Activated CD8-positive, alpha-beta memory T cell treated with anti-CD3 and anti-CD28 coated beads, Interleukin-2, amount 10 ng/mL, durations not matched to agents 7 days and 5 days (primary cell): ENCODE results near the gene BCL11B. TPM values are rescaled to one million over a fixed set of nuclear protein-coding genes. Genes with fewer than 3 reads are reported as not detected.

Experiments
- ATAC-seq: fragments of 150-1000 bp; cut with Tn5 transposase; one replicate; pipeline ENCODE4 v1.10.0; 2021; ENCODE audit warnings: moderate library complexity
- CTCF ChIA-PET: fragments of 350-600 bp; sonication (Branson Sonifier 250); formaldehyde crosslinking; loops from one replicate; lab custom pipeline; 2021; ENCODE audit warnings: antibody characterized with exemption; lab: Charles Lee
- DNase-seq: peaks from one replicate; pipeline ENCODE4 v3.0.0-alpha.2; 2020
- H3K27ac Mint-ChIP-seq: one replicate; pipeline ENCODE4 v1.8.0; 2021; ENCODE audit warnings: mild to moderate bottlenecking, mixed read lengths
- H3K27me3 Mint-ChIP-seq: one replicate; pipeline ENCODE4 v1.8.0; 2021; ENCODE audit warnings: mixed read lengths
- H3K36me3 Mint-ChIP-seq: one replicate; pipeline ENCODE4 v1.8.0; 2021; ENCODE audit warnings: mild to moderate bottlenecking, mixed read lengths
- H3K4me1 Mint-ChIP-seq: one replicate; pipeline ENCODE4 v1.8.0; 2021; ENCODE audit warnings: mixed read lengths
- H3K4me3 Mint-ChIP-seq: one replicate; pipeline ENCODE4 v1.8.0; 2021; ENCODE audit warnings: mild to moderate bottlenecking, moderate library complexity, mixed read lengths
- H3K9me3 Mint-ChIP-seq: one replicate; pipeline ENCODE4 v1.8.0; 2022; ENCODE audit warnings: low read depth, mixed read lengths
- total RNA-seq, 2 experiments: library from RNA; stranded (reverse); gene quantifications; one replicate each; pipeline ENCODE4 v1.2.3, GENCODE V29; 2021

BCL11B gene
- total RNA-seq, 2 experiments from 2014 or later = 53.0 to 66.2 TPM

DNA sequence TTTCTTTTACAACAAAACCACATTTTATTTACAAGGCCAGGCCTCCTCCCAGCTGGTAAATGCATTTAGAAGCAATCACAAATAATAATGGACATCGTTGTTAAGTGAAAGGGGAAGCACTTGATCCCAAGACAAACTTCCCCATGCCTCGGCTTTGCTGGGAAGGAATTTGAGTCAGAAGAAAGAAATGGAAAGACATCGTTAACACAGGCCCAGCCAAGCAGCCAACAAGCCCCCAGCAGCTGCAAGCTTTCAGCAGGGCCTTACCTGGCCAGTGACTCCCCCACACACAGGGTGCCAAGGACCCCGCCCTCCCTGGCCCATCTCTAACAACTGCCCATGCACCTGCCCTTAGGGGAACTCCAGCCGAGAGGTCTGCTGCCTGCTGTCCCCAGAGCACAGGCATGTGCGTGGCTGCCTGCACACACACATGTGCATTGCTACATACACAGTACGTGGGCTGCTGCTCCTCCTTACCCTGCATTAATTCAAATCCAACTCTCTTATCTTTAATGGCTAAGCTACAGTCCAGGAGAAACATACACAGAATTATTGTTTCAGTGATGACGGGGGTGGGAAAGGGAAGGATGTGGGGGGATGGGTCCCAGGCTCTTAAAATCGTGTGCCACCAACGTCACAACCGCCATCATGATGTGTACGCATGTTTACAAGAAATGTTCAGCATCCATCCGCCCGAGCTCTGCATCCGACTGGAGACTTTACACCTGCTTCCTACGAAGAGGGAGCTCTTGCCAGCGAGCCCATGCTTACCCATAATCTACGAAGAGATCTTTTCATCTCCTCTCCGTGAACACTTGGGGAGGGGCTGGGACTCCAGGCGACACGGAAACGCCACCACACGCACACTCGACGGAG, 9.8 kb downstream of the BCL11B start:
- no peaks in the 10 kb centered on the region for H3K9me3 Mint-ChIP-seq
- peaks cover 54% of the 10 kb centered on the region for H3K36me3 Mint-ChIP-seq
- peak overlapping the region; percentile 96 for H3K4me3 Mint-ChIP-seq
- peak; percentile 50 for ATAC-seq
- no peaks in the 10 kb centered on the region for H3K27me3 Mint-ChIP-seq
- CTCF ChIA-PET = interaction anchor here (0.6 to 14.3 kb wide), 11 partner anchors 8 to 83 kb away, joined by 3 to 395 read pairs (median 6); partner anchors contain the start of gene BCL11B
- H3K4me1 Mint-ChIP-seq = peaks cover 82% of the 10 kb centered on the region
- peak overlapping the region; percentile 98 for H3K27ac Mint-ChIP-seq
- peak; percentile 91 for DNase-seq

- H3K4me3 Mint-ChIP-seq = peak overlapping the region; percentile 96
- DNase-seq (peak; percentile 87), ATAC-seq (peak; percentile 54)
- H3K27me3 Mint-ChIP-seq = no peaks in the 10 kb centered on the region
- no peaks in the 10 kb centered on the region for H3K9me3 Mint-ChIP-seq
- peaks cover 84% of the 10 kb centered on the region for H3K4me1 Mint-ChIP-seq
- CTCF ChIA-PET = interaction anchor here (0.7 to 14.3 kb wide), 11 partner anchors 8 to 277 kb away, joined by 3 to 395 read pairs (median 6); partner anchors contain the start of gene BCL11B
- H3K36me3 Mint-ChIP-seq = peaks cover 62% of the 10 kb centered on the region
- peak overlapping the region; percentile 98 for H3K27ac Mint-ChIP-seq
These were observed 11.1 kb downstream of the BCL11B start for GRCh38 chr14:99260587-99261551.

- Mint-ChIP-seq H3K27me3 (no peaks in the 10 kb centered on the region), H3K27ac (peak overlapping the region; percentile 98), H3K4me1 (peaks cover 86% of the 10 kb centered on the region), H3K4me3 (peak overlapping the region; percentile 96), H3K9me3 (no peaks in the 10 kb centered on the region), H3K36me3 (peaks cover 65% of the 10 kb centered on the region)
- CTCF ChIA-PET = interaction anchor here (0.7 to 14.3 kb wide), 6 partner anchors 12 to 276 kb away, joined by 4 to 395 read pairs (median 6); partner anchors contain the start of gene BCL11B
- peak; percentile 38 for DNase-seq
- ATAC-seq = no peak
These were observed 11.9 kb downstream of the BCL11B start for GRCh38 chr14:99260116-99260515.

GRCh38 chr14:99258876-99259726, 12.9 kb downstream of the BCL11B start:
- CTCF ChIA-PET = interaction anchor here (0.5 to 14.3 kb wide), 4 partner anchors 10 to 35 kb away, joined by 4 to 395 read pairs (median 6); no protein-coding TSS in a partner anchor
- DNase-seq = peak; percentile 64
- Mint-ChIP-seq H3K4me3 (peak overlapping the region; percentile 96), H3K36me3 (peaks cover 61% of the 10 kb centered on the region), H3K27ac (peak overlapping the region; percentile 98), H3K4me1 (peaks cover 86% of the 10 kb centered on the region), H3K9me3 (no peaks in the 10 kb centered on the region), H3K27me3 (no peaks in the 10 kb centered on the region)
- ATAC-seq = peak; percentile 24

GRCh38 chr14:99258341-99258861, 13.6 kb downstream of the BCL11B start:
- Mint-ChIP-seq H3K4me1 (peaks cover 86% of the 10 kb centered on the region), H3K4me3 (peak overlapping the region; percentile 96), H3K27ac (peak overlapping the region; percentile 98), H3K9me3 (no peaks in the 10 kb centered on the region), H3K36me3 (peaks cover 65% of the 10 kb centered on the region), H3K27me3 (no peaks in the 10 kb centered on the region)
- DNase-seq (no peak), ATAC-seq (no peak)
- CTCF ChIA-PET = interaction anchor here (1.0 to 1.8 kb wide), 3 partner anchors 9 to 25 kb away, joined by 3 to 12 read pairs (median 5); no protein-coding TSS in a partner anchor

DNA sequence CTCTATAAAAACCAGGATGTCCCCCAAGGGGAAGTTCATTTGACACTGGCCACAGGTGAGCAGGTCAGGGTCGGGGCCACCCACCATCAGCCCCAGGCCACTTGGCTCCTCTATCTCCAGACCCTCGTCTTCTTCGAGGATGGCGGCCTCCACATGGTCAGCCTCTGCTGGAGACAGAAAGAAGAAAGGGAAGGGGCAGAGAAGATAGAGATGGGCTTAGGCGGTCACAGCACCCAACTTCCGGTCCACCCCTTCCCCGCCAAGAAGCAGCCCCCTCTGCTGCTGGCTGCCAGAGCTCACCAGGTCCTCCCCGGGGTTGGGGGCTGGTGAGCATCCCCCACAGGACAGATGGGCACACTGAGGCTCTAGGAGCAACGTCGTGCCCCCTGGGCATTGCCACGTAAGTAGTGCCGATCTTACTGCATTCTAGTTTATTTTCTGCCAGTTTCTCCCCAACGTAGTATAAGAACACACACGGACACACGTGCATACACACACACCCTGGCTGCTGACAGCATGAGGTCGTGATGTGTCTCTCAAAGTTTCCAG, 14.2 kb downstream of the BCL11B start:
- Mint-ChIP-seq H3K4me1 (peaks cover 86% of the 10 kb centered on the region), H3K27me3 (no peaks in the 10 kb centered on the region), H3K36me3 (peaks cover 66% of the 10 kb centered on the region), H3K27ac (peak overlapping the region; percentile 98), H3K9me3 (no peaks in the 10 kb centered on the region), H3K4me3 (peak overlapping the region; percentile 96)
- peak; percentile 58 for DNase-seq
- CTCF ChIA-PET = interaction anchor here (1.0 to 1.8 kb wide), 8 partner anchors 9 to 1280 kb away, joined by 3 to 12 read pairs (median 4); no protein-coding TSS in a partner anchor
- no peak for ATAC-seq

- Mint-ChIP-seq H3K4me3 (peak overlapping the region; percentile 96), H3K27ac (peak overlapping the region; percentile 98), H3K4me1 (peaks cover 87% of the 10 kb centered on the region), H3K36me3 (peaks cover 63% of the 10 kb centered on the region), H3K27me3 (no peaks in the 10 kb centered on the region), H3K9me3 (no peaks in the 10 kb centered on the region)
- CTCF ChIA-PET = interaction anchor here (1.0 to 1.8 kb wide), 8 partner anchors 8 to 1279 kb away, joined by 3 to 12 read pairs (median 4); no protein-coding TSS in a partner anchor
- no peak for ATAC-seq
- peak; percentile 40 for DNase-seq
These were observed 14.8 kb downstream of the BCL11B start for GRCh38 chr14:99257122-99257672.

DNA sequence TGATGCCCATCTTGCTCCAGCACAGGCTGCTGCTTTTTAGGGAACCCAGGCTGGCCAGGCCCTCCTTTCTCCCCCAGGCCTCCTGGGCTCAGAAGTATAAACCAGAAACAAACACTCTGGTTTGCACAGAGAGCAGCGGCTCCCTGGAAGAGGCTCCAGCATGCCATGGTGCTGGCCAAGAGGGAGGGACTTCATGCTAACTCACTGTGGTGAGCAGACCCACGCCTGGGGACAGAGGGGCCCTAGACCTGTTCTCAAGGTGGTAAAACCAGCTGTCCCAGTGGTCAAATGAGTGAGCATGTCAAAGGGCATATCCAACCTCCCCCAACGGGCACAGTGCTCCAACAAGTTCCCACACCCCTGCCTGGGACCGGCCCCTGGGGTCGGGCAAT, 15.5 kb downstream of the BCL11B start:
- H3K4me1 Mint-ChIP-seq = peaks cover 87% of the 10 kb centered on the region
- peak; percentile 41 for DNase-seq
- H3K36me3 Mint-ChIP-seq = peaks cover 64% of the 10 kb centered on the region
- no peaks in the 10 kb centered on the region for H3K27me3 Mint-ChIP-seq
- ATAC-seq = no peak
- peak overlapping the region; percentile 96 for H3K4me3 Mint-ChIP-seq
- no peaks in the 10 kb centered on the region for H3K9me3 Mint-ChIP-seq
- H3K27ac Mint-ChIP-seq = peak overlapping the region; percentile 98
- CTCF ChIA-PET = interaction anchor here (1.0 to 1.8 kb wide), 7 partner anchors 8 to 1278 kb away, joined by 3 to 12 read pairs (median 4); no protein-coding TSS in a partner anchor

DNA sequence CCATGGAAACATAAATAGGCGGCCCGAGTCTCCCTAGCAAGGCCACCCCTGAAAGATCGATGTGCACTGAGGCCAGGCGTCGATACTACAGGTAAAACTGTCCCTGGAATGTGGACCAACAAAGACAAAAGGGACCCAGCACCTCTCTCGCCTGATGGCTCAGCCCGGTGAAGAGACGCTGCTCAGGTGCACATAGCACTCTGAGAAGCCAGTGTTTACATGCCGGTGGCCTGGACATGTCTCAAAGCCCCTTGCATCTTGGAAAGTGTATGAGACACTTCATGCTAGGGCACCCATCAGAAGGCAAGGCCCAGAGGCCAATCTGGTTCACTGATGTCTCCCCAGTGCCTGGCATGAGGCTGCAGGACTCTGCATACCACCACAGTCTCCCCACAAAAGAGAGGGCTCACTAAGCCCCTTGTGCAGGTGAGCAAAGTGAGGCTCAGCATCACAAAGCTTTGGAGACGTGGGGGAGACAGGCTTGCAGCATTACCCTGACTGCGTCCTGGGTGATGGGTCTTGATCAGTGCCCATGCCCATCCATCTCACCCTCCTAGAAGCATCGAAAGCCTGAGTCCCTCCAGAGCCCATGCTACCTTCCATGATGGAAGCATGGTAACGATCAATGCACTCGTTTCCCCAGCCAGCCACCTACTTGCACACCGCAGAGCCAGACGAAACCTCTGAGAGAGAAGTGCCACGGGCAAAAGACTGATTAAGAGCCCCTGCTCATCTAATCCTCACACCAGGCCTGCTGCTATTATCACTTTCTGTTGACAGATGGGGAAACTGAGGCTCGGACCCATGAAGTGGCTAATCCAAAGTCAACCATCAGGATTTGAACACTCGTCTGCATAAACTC, 16.1 kb downstream of the BCL11B start:
- peaks cover 88% of the 10 kb centered on the region for H3K4me1 Mint-ChIP-seq
- H3K27ac Mint-ChIP-seq = peak overlapping the region; percentile 98
- H3K36me3 Mint-ChIP-seq = peaks cover 62% of the 10 kb centered on the region
- CTCF ChIA-PET = interaction anchor here (0.7 to 3.0 kb wide), 9 partner anchors 9 to 656 kb away, joined by 3 to 18 read pairs (median 6); no protein-coding TSS in a partner anchor
- peak; percentile 49 for DNase-seq
- peak overlapping the region; percentile 96 for H3K4me3 Mint-ChIP-seq
- no peaks in the 10 kb centered on the region for H3K27me3 Mint-ChIP-seq
- H3K9me3 Mint-ChIP-seq = no peaks in the 10 kb centered on the region
- ATAC-seq = no peak

- H3K36me3 Mint-ChIP-seq = peaks cover 65% of the 10 kb centered on the region
- peaks cover 92% of the 10 kb centered on the region for H3K4me1 Mint-ChIP-seq
These were observed 17.5 kb downstream of the BCL11B start for GRCh38 chr14:99254328-99255009.

More at GRCh38 chr14:99254328-99255009, 17.5 kb downstream of the BCL11B start:
- DNase-seq (no peak), ATAC-seq (no peak)
- CTCF ChIA-PET = interaction anchor here (0.6 to 3.0 kb wide), 9 partner anchors 10 to 66 kb away, joined by 3 to 18 read pairs (median 6); no protein-coding TSS in a partner anchor
- Mint-ChIP-seq H3K27me3 (no peaks in the 10 kb centered on the region), H3K27ac (peak overlapping the region; percentile 96), H3K9me3 (no peaks in the 10 kb centered on the region), H3K4me3 (peak overlapping the region; percentile 67)
